Heart left ventricle (tissue), 13 donors: ENCODE data around the gene SH3BP1.

Source experiments
- CTCF ChIP-seq, 12 donors: fragments of 200-600 bp; sonication (generic) in 4 of 12; IDR thresholded peaks; one replicate each; pipeline versions ENCODE4 v1.5.0 to v1.8.0; 2018 to 2022; ENCODE audit warnings: antibody characterized with exemption in 12 of 12, mild to moderate bottlenecking in 5 of 12
- POLR2A ChIP-seq, 2 donors: fragments of 450-650 bp; IDR thresholded peaks; one replicate each; pipeline ENCODE4 v1.6.1; 2017; ENCODE audit warnings: antibody characterized with exemption in 2 of 2, mild to moderate bottlenecking in 2 of 2, moderate library complexity in 2 of 2
- donor health status: ischemic (EF 13 %, LVEDD 7.1; RV severe dilation, severe dysfunction).
- donor health status: DM: no; HTN: yes; CAD: no.
- donor health status: DM: no; HTN: no; CAD: no.
- donor health status: ischemic (EF 25% LVEDD 6.9; RV normal size, moderate dysfunction).
- donor health status: ischemic (EF 25% LVEDD 5.7; RV mildly dilated, moderate dysfunction).
- donor health status: ischemic (EF 35%, LVEDD 5.7; RV mildly dilated, moderate dysfunction).
- donor health status: nonischemic (EF 11% LVEDD 7.7; RV severe dilation, severe dysfunction).
- donor health status: DM: yes; HTN: yes; CAD: no.
- donor health status: PGD.
- donor health status: ischemic (EF 29% LVEDD 5.4; RV normal size, mild dysfunction).
- donor health status: nonischemic (EF 23%, LVEDD 6.1; RV moderate dilation, normal function).

DNA sequence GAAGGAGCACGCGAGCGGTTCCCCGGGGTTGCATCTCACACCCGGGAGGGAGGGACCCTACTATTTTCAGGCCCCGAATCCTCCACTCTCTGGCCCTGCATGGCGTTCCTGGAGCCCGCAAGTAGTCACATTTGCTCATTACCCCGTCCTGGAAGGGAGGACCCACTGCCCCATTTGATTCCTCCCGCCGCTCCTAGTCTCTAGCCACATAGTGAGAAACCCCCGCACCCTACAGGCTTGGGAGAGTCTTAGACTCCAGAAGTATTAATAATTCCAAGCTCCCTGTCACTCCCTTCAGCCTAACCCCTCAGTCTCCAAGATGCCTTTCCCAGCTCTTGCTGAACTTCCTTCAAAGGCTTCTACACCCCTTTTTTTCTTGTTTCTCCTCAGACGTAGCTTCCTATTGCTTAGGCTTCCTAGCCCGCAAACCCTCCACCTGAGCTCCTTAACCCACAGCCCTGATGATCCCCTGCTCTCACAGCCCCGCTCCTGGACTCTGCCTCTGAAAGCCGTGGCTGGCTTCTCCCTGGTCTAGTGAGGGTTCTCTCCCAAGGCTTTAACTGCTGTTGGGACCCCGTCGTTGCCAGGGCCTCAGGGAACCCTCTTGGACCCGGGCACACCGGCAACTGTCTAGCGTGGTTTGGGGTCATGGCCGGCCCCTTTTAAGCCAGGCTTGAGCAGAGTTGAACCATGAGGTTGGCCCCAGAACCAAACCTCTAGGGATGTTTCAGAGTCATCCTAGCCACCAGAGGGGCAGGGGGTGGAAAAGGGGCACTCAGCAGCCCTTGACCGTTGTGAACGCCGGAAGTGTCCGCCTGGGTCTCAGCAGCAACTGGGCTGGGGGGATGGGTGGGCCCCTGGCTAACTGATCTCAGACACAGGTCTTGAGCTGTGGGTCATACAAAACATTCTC, 30.0 kb upstream of the SH3BP1 start:
- TF ChIP-seq CTCF (IDR thresholded peaks at IDR 0.05) (no peak), POLR2A (IDR thresholded peaks at IDR 0.05) (no peak)
